ENCODE data around the gene FAM200B.

DNA sequence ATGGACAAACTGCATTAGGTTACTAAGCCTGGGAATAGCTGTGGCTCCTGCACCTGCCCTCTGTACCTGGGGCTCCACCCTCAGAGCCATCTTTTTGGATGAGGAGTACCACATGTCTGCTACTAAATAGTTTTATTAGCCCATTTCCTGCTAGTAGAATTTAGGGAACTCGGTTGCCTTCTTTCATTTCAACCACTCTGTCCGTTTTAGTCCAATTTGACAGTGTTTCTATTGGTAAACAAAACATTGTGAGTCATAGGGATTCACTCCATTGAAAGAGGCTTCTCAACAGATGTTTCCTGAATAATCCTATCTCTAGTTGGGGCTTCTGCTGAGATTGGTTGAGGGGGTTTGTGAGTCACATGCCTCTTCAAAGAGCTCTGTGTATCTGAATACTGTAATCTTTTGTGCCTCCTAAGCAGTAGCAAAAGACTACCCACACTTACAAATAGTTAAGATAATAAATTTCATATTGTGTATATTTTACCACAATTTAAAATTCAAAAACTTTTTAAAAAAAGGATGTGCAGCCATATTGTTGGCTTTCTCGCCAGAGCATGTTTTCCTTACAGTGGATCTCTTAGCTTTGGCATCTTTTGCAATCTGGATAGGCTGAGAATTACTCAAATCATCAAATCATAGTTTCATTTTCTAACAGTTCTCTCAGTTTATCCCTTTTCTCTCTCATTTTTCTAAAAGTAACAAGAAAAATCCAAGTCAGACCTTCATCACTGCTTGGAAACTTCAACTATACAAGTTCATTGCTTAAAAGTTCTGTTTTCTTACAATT lies 9.9 kb downstream of the FAM200B start:
- TF ChIP-seq EZH2 (IDR thresholded peaks at IDR 0.05; ENCODE audit: insufficient read depth, poor library complexity, severe bottlenecking) = no peak
- TF ChIP-seq EZH2phosphoT487 (IDR thresholded peaks at IDR 0.05; ENCODE audit: insufficient read depth, low read depth) = no peak
